Subcutaneous adipose tissue (tissue), 4 donors: ENCODE measurements around the gene CAMKV. TPM values are rescaled to one million over a fixed set of nuclear protein-coding genes. Genes with fewer than 3 reads are reported as not detected.

Experiments used
- total RNA-seq, 4 donors: library from RNA; depleted of rRNA; stranded (reverse); fragments of >200 nt; gene quantifications; one replicate each; pipeline ENCODE4 v1.1.0, GENCODE V29; 2016
- TF ChIP-seq, protein P1 (sequence below): fragments of 450-650 bp; IDR thresholded peaks from one replicate; pipeline ENCODE4 v1.5.1; 2016; ENCODE audit warnings: low read depth, mild to moderate bottlenecking, control low read depth, antibody characterized with exemption, moderate library complexity

CAMKV gene
- total RNA-seq, 4 donors from 2014 or later: not detected

DNA sequence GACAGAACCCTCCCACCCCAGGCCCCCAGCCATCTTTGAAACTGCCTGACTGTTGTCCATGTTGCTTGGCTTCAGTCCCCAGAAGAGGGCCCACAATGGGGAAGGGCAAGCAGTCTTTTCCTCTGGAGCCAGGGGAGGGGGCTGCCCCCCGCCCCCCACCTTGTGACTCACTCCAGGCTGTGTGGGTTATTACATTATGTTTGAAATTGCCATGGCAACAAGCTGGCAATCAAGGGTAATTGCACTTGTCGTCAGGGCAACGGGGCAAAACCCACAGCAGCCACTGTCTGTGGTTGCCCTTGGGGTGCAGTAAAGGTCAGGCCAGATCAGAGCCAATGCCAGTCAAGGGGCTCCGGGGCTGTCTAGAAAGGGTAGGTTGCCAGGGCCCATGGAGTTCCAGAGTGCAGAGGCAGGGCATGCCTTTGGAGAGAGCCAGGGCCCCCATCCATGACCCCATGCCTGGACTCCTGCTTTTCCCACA lies 3.1 kb upstream of the CAMKV start:
- TF ChIP-seq, protein P1, sequence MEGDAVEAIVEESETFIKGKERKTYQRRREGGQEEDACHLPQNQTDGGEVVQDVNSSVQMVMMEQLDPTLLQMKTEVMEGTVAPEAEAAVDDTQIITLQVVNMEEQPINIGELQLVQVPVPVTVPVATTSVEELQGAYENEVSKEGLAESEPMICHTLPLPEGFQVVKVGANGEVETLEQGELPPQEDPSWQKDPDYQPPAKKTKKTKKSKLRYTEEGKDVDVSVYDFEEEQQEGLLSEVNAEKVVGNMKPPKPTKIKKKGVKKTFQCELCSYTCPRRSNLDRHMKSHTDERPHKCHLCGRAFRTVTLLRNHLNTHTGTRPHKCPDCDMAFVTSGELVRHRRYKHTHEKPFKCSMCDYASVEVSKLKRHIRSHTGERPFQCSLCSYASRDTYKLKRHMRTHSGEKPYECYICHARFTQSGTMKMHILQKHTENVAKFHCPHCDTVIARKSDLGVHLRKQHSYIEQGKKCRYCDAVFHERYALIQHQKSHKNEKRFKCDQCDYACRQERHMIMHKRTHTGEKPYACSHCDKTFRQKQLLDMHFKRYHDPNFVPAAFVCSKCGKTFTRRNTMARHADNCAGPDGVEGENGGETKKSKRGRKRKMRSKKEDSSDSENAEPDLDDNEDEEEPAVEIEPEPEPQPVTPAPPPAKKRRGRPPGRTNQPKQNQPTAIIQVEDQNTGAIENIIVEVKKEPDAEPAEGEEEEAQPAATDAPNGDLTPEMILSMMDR: no peak

DNA sequence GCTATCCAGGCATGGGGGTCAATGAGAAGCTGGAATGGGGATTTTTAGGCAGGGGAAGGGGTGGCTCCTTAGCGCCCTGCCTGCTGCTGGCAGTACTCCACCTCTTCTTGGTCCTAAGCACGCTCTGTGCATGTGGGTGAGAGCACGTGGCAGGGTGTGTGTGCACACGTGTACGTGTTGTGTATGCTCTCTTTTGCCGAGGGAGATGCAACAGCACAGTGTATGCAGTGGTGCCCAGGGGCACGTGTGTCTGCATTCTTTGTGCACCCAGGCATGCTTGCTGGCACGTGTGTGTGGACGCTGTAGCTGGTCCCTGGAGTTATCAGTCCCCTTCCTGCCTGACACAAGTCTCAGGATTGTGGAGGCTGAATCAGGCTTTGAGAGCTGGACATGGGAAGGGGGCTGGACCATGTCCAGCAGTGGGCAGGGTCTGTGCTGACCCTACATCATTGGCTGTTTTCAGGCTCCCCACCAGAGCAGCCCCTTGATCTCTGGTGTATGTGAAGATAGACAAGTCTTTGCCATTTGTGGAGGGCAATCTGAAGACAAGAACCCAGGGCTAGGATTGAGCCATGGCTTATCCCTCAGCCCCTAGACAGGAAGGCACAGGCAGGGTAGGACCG lies 1.9 kb upstream of the CAMKV start:
- TF ChIP-seq, protein P1: no peak

DNA sequence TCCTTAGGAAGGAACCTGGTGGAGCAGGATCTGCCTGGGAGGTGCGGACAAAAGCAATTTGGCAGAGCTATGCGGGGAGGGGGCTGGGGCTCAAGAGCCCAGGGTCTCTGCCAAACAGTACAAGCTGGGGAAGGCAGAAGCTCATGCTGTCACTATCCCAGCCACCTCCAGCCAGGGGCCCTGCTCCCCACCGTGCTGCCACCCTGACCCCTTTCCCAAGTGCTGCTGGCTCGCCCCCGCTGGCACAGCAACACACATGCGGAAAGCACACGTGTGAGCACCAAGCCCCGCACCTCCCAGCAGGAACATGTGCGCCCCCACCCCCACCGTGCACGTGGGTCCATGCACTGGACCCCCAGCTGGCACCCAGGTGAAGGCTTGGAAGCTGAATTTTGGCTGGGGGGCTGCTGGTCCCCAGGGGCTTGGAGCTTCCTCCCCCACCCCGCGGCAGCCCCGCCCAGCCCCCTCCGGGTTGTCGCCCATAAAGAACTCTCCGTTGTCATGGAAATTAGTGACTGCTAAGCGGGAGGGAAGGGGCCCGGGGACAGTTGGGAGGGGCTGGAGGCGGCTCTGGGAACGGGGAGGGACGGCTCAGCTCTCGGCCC lies 742 bp downstream of the CAMKV start:
- TF ChIP-seq, protein P1: no peak

DNA sequence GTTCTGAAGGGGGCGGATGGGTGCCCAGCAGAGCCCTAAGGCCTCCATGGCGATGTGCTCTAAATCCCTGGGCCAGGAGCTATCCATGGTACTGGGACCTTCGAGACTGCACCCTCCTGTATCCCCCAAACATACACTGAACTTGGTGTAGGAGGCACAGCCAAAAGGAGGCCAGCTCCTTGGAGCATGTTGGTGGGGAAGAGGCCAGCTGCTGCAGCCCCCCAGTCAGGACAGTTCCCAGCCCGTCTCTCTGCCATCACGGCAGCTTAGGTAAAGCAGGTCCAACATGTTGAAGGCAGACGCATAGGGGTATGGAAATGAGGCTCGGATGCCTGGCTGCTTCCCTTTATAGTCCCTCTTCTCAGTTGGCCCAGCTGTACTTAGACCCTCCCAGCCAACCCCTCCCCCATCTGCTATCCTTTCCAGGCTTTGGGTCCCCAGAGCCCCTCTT lies 1.8 kb downstream of the CAMKV start:
- TF ChIP-seq, protein P1: no peak

DNA sequence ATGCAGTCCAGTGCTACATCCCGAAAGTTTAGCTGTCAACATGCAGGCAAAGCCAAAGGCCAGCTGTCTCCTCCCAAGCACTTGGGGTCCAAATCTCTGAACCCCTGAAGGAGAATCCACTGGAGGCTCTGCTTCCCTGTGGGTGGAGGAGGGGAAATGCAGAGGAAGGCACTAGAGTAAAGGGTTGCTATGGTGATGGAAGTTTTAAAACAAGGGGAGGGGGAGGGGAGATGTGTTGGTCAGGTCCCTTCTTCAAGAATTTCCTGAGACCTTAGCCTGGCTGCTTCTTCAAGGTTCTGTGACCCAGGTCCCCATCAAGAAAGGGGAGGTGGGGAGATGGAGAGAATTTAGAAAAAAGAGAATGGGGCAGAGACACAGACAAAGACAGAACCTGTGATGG lies 2.3 kb downstream of the CAMKV start:
- TF ChIP-seq, protein P1: no peak

DNA sequence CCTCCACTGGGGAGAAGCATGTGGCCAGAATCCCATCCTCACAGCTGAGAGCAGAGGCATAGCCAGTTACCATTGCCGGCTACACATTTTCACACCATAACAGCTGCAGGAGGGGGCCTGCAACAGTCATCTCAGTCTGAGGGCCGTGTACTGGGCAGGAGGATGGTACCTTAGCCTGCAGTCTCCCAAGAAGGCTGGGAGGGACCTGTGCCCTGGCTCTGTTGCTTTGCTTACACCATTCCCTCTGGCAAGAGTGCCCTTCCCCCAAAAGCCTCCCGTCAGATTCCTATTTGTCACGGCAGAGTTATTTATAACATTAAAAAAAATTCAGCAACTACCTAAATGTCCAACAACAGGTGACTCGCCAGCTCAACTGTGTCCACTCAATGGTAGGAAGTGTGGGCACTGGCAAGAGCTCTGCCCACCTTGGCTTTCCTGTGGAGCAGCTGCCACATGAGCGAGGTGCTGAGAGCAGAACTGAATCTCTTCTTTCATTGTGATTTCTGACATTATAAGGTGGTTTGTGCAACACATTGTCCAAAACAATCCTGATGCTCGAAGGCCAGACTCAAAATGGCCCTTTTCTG lies 4.4 kb downstream of the CAMKV start:
- TF ChIP-seq, protein P1: no peak

DNA sequence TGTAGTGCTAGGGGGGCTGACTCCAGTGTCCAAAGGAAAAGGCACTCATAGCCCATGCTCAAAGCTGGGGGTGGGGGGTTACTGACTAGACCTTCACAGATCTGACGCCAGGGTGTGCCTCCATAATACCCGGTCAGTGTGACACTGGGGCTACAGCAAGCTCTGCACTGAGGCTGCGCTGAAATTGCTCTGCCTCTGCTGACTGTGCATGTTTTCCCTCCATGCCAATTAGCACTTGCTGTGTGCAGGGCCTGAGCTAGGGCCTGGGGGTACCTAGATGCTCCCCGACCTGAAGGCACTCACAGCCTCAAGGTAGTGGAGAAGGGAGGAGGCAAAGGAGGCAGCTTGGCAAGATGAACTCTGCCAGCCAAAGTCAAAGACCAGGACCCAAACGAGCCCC lies 5.2 kb downstream of the CAMKV start:
- TF ChIP-seq, protein P1: no peak
